ENCODE results near the gene TRABD.

The TRABD gene

GRCh38 chr22:50246242-50247175, 60.8 kb downstream of the TRABD start:
- DNase-seq = no peak

- DNase-seq = peak; percentile 83
Measured at GRCh38 chr22:50247748-50248147, 62.0 kb downstream of the TRABD start.

DNA sequence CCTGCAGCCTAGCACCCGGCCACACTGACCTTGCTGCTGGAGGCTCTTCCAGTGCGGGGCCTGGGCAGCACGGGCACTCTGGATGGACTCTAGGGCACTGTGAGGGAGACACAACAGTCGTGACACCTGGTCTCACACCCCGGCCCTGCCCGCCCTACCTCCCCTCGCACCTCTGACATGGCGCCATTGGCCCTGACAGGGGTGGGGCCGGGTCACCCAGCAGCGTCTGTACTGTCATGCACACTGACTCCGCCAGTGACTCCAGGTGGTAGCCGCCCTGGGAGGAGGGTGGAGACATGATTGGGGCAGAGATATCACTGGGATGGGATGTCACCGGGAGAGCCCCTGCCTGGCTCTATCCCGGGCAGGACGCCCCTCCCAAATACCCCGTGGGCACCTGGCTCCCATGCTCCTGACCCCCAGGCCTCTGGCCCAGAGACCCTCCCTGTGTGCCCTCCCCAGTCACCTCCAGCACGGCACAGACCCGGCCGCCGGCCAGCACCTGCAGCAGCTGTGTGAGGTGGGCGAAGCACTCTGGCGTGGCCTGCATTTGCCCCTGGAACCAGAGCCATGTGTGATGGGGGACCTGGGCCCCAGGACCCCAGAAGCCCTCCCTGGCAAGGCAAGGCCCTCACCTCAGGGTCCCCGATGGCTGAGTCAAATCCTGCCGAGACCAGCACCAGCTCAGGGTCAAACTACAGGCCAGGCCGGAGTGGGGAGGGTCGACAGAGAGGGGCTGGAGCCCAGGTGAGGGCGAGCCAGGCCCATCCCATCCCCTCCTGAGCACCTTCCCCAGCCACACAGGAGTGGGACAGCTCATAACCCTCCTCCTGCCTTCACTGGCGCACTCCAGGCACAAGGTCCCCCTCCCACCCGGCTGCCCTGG, 62.7 kb downstream of the TRABD start:
- no peak for DNase-seq
